DMS 273 (cell line): ENCODE data around the gene SMG1.
"Not testable (repeated sequence)": the region's sequence is repeated elsewhere in the genome, so short reads cannot be mapped to it uniquely, and the experiment has no call there.

Experiments
- DNase-seq: peaks from one replicate; lab custom pipeline; 2025; ENCODE audit not compliant: unreplicated experiment; lab: John Stamatoyannopoulos, UW

SMG1 gene

GRCh38 chr16:18772171-18772570 is 154.0 kb downstream of the SMG1 start:
- DNase-seq: not testable (repeated sequence)

- not testable (repeated sequence) for DNase-seq
Observed at GRCh38 chr16:18770336-18770962, 155.8 kb downstream of the SMG1 start.

- DNase-seq: not testable (repeated sequence)
Observed at GRCh38 chr16:18767217-18767616, 159.0 kb downstream of the SMG1 start.

- not testable (repeated sequence) for DNase-seq
Observed at GRCh38 chr16:18762713-18763112, 163.5 kb downstream of the SMG1 start.

GRCh38 chr16:18759598-18760520 is 166.3 kb downstream of the SMG1 start:
- peak; percentile 69 for DNase-seq

GRCh38 chr16:18757960-18758660 is 168.1 kb downstream of the SMG1 start:
- not testable (repeated sequence) for DNase-seq

GRCh38 chr16:18756639-18757038 is 169.6 kb downstream of the SMG1 start:
- DNase-seq: not testable (repeated sequence)
